ENCODE measurements around the gene FAM168A.

FAM168A gene

DNA sequence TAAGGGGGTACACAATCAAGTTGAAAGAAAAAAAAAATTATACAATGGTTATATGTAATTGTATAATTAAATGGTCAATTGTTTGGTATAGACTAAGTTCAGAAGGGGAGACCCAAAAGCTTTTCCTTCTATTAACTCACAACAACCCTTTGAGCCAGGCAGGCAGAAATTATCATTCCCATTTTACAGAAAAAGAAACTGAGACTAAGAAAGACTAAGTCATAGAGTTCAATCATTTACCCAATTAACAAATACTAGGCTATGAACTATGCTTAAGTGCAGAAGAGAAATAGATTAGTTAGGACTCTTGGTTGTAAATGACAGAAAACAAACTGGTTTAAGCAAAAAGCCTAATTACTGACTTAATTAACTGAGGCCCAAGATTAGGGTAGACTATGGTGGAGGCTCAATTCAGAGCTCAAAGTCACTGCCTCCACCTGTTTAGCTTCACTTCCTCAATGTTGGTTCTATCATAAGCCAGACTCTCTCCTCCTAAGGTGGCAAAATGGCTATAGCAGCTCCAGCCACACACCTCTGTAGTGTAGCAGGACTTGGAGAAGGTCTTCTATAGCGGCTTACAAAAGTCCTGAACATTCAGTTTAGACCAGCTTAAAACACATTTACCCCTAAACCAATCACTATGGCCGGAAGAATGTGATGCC, 34.2 kb downstream of the FAM168A start:
- in situ Hi-C loops (cut with HindIII; ENCODE audit: low sequenced_read_pairs), result no loop called here

GRCh38 chr11:73559743-73560142, 38.2 kb downstream of the FAM168A start:
- in situ Hi-C loops (cut with HindIII; ENCODE audit: low sequenced_read_pairs), result no loop called here

DNA sequence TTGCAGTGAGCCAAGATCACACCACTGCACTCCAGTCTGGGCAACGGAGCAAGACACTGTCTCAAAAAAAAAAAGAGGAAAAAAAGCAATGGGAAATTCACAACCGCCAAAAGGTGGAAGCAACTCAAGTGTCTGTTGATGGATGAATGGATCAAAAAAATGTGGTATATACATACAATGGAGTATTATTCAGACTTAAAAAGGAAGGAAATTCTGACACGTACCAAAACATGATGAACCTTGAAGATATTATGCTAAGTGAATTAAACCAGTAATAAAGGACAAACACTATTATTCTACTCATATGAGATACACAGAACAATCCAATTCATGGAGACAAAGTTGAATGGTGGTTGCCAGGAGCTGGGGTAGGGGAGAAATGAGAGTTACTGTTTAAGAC, 40.9 kb downstream of the FAM168A start:
- in situ Hi-C loops (cut with HindIII; ENCODE audit: low sequenced_read_pairs), result no loop called here

DNA sequence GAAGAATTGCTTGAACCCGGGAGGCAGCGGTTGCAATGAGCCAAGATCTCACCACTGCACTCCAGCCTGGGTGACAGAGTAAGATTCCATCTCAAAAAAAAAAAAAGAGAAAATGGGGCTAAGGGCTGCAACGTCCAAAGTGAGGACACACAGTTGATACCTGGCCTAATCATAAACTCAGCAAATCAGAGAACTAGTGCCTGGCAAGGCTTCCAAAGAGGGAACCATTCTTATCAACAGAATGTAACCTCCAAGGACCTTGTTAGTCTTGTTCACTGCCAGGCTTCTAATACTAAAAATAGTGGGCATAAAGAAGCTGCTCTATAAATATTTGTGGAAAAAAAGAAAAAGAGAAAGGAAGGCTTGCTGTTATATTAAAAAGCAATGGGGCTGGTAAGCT, 42.3 kb downstream of the FAM168A start:
- in situ Hi-C loops (cut with HindIII; ENCODE audit: low sequenced_read_pairs), result no loop called here

DNA sequence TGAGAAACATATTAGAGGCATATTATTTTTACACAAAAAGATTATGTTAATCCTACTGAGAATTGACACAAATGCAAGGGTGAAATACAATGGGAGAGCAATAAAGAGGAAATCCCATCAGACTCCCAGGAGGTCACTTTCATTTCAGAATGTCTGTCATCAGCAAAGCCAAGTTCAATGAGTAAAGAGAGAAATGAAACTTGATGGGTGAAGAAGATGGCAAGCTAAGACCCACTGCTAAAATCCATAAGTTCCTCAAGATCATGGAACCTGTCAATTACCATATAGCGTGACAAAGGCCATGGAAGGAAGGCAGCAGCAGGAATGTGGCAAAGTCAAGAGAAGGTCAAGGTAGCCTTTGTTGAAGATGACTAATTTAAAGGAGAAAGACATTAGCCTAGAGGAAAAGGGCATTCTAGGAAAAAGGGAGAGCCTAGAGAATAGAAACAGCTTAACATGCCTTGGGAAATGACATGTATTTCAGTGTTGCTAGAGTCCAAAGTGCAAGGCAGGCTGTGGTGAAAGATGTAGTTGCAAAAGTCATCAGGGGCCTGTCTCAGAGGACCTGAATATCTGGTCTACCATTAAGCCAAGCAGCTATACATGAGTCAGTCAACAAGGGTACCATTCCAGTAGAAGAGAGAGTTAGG, 43.1 kb downstream of the FAM168A start:
- in situ Hi-C loops (cut with HindIII; ENCODE audit: low sequenced_read_pairs), result no loop called here

DNA sequence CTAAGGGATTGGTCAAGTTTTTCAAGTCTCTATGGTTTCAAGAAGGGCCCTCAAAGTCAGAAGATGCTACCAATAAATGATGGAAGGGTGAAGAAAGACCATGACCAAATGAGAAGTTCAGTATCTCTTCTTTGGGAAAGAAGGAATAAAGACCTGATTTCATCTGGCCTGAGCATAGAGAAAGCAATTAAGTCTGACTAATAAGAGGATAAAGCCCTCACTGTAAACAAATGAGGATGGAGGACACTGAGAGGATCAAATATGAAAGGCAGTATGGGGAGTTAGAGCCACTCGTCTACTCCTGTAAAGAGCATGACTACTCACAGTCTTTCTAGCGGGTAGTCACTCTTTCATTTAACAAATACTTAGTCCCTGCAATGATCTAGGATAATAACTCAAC, 44.6 kb downstream of the FAM168A start:
- in situ Hi-C loops (cut with HindIII; ENCODE audit: low sequenced_read_pairs), result no loop called here

GRCh38 chr11:73551677-73552076, 46.2 kb downstream of the FAM168A start:
- in situ Hi-C loops (cut with HindIII; ENCODE audit: low sequenced_read_pairs), result no loop called here

GRCh38 chr11:73549376-73549775, 48.5 kb downstream of the FAM168A start:
- in situ Hi-C loops (cut with HindIII; ENCODE audit: low sequenced_read_pairs), result no loop called here

GRCh38 chr11:73547706-73548595, 50.0 kb downstream of the FAM168A start:
- in situ Hi-C loops (cut with HindIII; ENCODE audit: low sequenced_read_pairs), result no loop called here

DNA sequence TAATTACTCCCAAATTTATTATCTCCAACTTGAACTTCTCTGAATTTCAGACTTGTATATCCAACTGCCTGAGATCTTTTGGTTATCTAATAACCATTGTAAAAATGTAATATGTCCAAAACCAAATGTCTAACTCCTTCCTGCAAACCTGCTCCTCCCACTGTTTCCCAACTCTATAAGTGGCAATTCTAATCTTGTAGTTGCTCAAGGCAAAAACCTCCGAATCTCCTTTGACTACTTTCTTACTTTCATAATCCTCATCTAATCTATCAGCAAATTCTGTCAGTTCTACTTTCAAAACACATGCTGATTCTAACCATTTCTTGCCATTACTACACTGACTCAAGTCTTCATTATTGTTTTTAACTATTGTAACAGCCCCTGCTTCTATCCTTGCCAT, 55.7 kb downstream of the FAM168A start:
- in situ Hi-C loops (cut with HindIII; ENCODE audit: low sequenced_read_pairs), result no loop called here

GRCh38 chr11:73539506-73540084, 58.3 kb downstream of the FAM168A start:
- in situ Hi-C loops (cut with HindIII; ENCODE audit: low sequenced_read_pairs), result no loop called here

DNA sequence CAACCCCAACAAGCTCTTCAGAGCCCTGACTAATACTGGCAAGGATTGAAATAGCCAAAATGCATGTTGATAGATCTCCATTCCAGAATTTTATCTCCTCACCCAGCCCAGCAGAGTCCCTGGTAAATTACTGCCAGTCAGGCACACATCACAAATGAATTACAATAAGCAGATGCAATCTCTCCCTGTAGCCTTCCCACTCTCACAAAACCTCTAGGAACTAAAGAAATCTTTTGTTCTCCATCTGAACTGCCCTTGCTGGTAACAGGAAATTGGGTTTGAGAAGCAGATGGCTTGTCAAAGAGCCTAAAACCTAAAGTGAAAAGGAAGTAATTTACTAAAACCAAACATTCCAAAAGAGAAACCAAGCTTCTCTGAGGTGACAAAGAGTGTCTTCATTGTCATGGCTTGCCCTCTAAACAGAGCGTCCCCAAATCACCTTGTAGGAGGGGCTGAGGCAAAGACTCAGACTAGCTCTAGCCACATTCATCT, 59.5 kb downstream of the FAM168A start:
- in situ Hi-C loops (cut with HindIII; ENCODE audit: low sequenced_read_pairs), result no loop called here

- in situ Hi-C loops (cut with HindIII; ENCODE audit: low sequenced_read_pairs), result no loop called here
Observed at GRCh38 chr11:73537969-73538368, 59.9 kb downstream of the FAM168A start.

- in situ Hi-C loops (cut with HindIII; ENCODE audit: low sequenced_read_pairs), result no loop called here
Observed at GRCh38 chr11:73536961-73537360, 61.0 kb downstream of the FAM168A start.

DNA sequence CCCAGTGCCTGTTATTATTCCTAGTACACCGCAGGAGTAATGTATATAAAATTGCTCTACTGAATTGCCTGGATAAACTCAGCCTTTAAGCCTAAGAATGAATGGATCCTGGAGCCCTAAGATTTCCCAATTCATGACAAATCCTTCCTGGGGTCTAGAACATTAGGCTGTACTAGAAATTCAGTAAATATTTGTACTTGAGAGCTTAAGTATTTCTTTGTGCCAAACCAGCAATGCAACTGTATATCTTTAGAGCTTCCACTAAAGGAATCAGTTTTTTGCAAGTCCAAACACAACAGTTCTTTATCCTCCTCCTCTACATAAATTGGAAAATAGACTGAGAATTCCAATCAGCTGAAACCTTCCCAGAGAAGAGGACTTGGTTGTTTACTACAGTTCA, 65.6 kb downstream of the FAM168A start:
- in situ Hi-C loops (cut with HindIII; ENCODE audit: low sequenced_read_pairs), result no loop called here

DNA sequence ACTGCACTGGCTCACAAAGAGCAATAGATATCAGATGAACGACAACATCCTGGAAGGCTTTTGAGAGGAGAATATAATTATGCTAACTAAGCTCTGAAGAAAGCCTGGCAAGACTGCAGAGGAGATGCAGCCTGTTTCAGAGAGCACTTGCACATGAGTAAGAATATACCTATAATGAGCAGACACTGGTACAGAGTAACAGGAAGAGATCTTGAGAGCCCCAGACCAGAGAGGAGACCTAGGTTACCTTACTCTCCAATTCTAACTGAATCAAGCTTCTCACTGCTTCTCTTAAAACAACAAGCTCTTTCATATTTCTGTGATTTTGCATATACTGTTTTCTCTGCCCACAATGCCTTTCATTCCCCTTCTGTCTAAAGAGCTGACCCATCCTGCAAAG, 66.5 kb downstream of the FAM168A start:
- in situ Hi-C loops (cut with HindIII; ENCODE audit: low sequenced_read_pairs), result no loop called here

GRCh38 chr11:73530109-73530508, 67.8 kb downstream of the FAM168A start:
- in situ Hi-C loops (cut with HindIII; ENCODE audit: low sequenced_read_pairs), result no loop called here

DNA sequence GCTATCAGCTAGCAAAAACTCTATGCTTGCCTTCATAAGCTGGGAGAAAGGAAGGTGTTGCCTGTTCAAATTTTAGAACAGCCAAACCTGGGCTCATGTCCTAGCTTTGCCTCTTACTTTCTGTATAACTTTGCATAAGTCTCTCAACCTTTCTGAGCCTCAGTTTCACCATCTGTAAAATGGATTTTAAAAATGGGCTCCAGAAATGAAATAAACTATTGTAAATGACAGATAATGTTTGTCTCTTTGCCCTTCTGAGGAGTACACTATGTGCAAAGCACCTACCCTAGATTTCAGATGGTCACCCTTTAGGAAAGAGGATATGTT, 68.7 kb downstream of the FAM168A start:
- in situ Hi-C loops (cut with HindIII; ENCODE audit: low sequenced_read_pairs), result no loop called here

- in situ Hi-C loops (cut with HindIII; ENCODE audit: low sequenced_read_pairs), result no loop called here
Observed at GRCh38 chr11:73528483-73529203, 69.3 kb downstream of the FAM168A start.

- in situ Hi-C loops (cut with HindIII; ENCODE audit: low sequenced_read_pairs), result no loop called here
Observed at GRCh38 chr11:73528013-73528412, 69.9 kb downstream of the FAM168A start.

DNA sequence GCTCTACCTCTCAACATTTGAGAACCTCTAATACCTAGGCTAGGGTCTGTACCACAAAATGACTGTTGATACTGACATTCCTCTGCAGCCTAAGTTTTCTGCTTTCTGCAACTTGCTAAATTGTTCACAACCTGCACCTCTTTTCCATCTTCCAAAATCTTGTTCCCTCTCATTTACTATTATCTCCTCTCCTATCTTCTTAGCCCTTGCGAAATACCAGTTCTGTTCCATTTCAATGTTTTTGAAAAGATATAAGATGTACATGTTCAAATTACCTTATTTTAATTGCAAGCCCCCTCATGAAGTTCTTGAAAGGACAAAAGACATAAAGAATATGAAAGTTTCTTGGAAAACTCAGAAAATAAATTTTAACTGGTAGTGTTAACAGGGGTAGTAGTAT, 72.3 kb downstream of the FAM168A start:
- in situ Hi-C loops (cut with HindIII; ENCODE audit: low sequenced_read_pairs), result no loop called here
